Naive thymus-derived CD8-positive, alpha-beta T cell (primary cell): ENCODE data around the gene TOMM20. TPM values are rescaled to one million over a fixed set of nuclear protein-coding genes. Genes with fewer than 3 reads are reported as not detected.

Experiments used
- ATAC-seq, 2 donors: fragments of 150-1000 bp; cut with Tn5 transposase in 1 of 2; sonication (Bioruptor Pico), chemical (Tn5 transposase) in 1 of 2; 1 replicate in 1 of 2; 2 replicates in 1 of 2; pipeline ENCODE4 v1.10.0; 2021; ENCODE audit warnings: mild to moderate bottlenecking in 2 of 2, moderate library complexity in 2 of 2
- POLR2A ChIA-PET: fragments of 350-600 bp; sonication (Branson Sonifier 250); formaldehyde crosslinking; loops from one replicate; lab custom pipeline; 2021; ENCODE audit warnings: antibody characterized with exemption; lab: Charles Lee
- DNase-seq, 10 donors: peaks; one replicate each; pipeline versions ENCODE4 v3.0.0 to v3.0.0-alpha.2; 2020 to 2022
- H3K27ac Mint-ChIP-seq, 10 donors: one replicate each; pipeline ENCODE4 v1.8.0; 2020 to 2022; ENCODE audit warnings: mild to moderate bottlenecking in 10 of 10, mixed read lengths in 10 of 10, moderate library complexity in 4 of 10, inconsistent platforms in 1 of 10
- H3K27me3 Mint-ChIP-seq, 5 donors: one replicate each; pipeline ENCODE4 v1.8.0; 2021 to 2022; ENCODE audit warnings: mixed read lengths in 5 of 5
- H3K36me3 Mint-ChIP-seq, 3 donors: one replicate each; pipeline ENCODE4 v1.8.0; 2020 to 2022; ENCODE audit warnings: mixed read lengths in 3 of 3, mild to moderate bottlenecking in 2 of 3, inconsistent platforms in 1 of 3
- H3K4me1 Mint-ChIP-seq, 4 donors: one replicate each; pipeline ENCODE4 v1.8.0; 2021 to 2022; ENCODE audit warnings: mixed read lengths in 4 of 4
- H3K4me3 Mint-ChIP-seq, 10 donors: one replicate each; pipeline ENCODE4 v1.8.0; 2020 to 2022; ENCODE audit warnings: mild to moderate bottlenecking in 10 of 10, mixed read lengths in 10 of 10, moderate library complexity in 6 of 10, inconsistent platforms in 1 of 10
- H3K9me3 Mint-ChIP-seq, 9 donors: one replicate each; pipeline ENCODE4 v1.8.0; 2020 to 2022; ENCODE audit warnings: mixed read lengths in 9 of 9, mild to moderate bottlenecking in 3 of 9, inconsistent platforms in 1 of 9, moderate library complexity in 1 of 9
- polyA plus RNA-seq, 3 donors: library from polyadenylated mRNA; unstranded; fragments of 300-500 nt; fragmentation: Illumina TruSeq; gene quantifications; one replicate each; pipeline ENCODE4 v1.2.3, GENCODE V29; 2021
- total RNA-seq, 8 experiments: library from RNA in 2 of 8; stranded (reverse) in 2 of 8; gene quantifications; one replicate each; pipeline ENCODE4 v1.2.3 and lab custom pipeline; 2021 to 2026

TOMM20 gene
- total and polyA plus RNA-seq, 5 experiments from 2014 or later = 56.6 to 111 (median 67.0) TPM

- DNase-seq (no peak), ATAC-seq (no peak)
- Mint-ChIP-seq H3K36me3 (no peaks in the 10 kb centered on the region), H3K4me3 (no peak overlapping the region), H3K4me1 (peaks cover 3 to 10% (median 7%) of the 10 kb centered on the region in 4 donors), H3K27ac (peak overlapping the region in 3 of 10 donors; percentile 3 to 74 (median 48)), H3K9me3 (no peaks in the 10 kb centered on the region), H3K27me3 (peaks cover 0 to 2% (median 0%) of the 10 kb centered on the region in 5 donors)
- POLR2A ChIA-PET = no interaction called here
Observed at GRCh38 chr1:235068158-235069121, 60.2 kb downstream of the TOMM20 start.

DNA sequence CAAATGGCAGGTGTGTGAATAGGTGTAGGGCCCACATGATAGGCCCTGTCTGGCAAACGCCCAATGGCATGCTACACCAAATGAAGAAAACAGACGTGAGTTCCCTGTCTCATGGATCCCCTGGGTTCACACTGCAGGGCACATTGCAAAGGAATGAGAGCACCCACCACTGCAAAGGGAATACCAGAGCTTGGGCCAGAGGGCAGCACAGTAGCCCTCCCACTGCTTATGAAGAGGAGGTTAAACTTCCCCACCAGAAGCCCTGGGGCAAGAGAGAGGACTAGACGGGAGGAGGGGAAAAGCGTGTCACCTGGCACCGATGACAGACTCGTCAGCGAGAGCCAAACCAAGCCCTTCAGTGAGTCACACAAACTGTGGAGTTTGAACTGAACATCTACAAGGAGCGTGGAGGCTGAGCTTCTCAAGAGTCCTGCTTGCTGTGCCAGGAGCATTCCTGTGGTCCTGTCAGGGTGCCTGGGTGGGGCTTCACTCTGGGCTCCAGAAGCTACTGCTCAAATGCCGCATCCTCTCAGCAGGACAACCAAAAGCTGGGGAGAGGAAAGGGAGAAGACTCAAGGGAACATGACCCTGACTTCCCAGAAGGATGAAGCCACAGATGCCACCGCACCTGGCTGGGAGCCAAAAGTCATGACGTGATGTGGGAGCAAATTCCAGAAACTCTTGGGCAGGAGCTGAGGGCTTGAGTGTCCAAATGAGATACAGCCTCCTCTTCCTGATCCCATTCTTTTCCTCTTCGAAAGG lies 61.1 kb downstream of the TOMM20 start:
- Mint-ChIP-seq H3K4me1 (peaks cover 9 to 16% (median 12%) of the 10 kb centered on the region in 4 donors), H3K9me3 (no peaks in the 10 kb centered on the region), H3K4me3 (no peak overlapping the region), H3K27ac (peak overlapping the region in 3 of 10 donors; percentile 41 to 74 (median 56)), H3K36me3 (no peaks in the 10 kb centered on the region), H3K27me3 (no peaks in the 10 kb centered on the region)
- DNase-seq = no peak
- ATAC-seq = no peak
- POLR2A ChIA-PET = no interaction called here

GRCh38 chr1:235063068-235063765 lies 65.4 kb downstream of the TOMM20 start:
- POLR2A ChIA-PET = interaction anchor here (0.7 kb wide), 1 partner anchor 112 kb away, joined by 4 read pairs; no protein-coding TSS in a partner anchor
- H3K27me3 Mint-ChIP-seq = no peaks in the 10 kb centered on the region
- peak overlapping the region in 3 of 10 donors; percentile 17 to 43 (median 41) for H3K27ac Mint-ChIP-seq
- no peaks in the 10 kb centered on the region for H3K9me3 Mint-ChIP-seq
- DNase-seq = no peak
- peak in 1 of 2 donors; percentile 20 for ATAC-seq
- peaks cover 6 to 17% (median 14%) of the 10 kb centered on the region in 4 donors for H3K4me1 Mint-ChIP-seq
- peak overlapping the region in 3 of 10 donors; percentile 21 to 25 (median 22) for H3K4me3 Mint-ChIP-seq
- H3K36me3 Mint-ChIP-seq = no peaks in the 10 kb centered on the region

DNA sequence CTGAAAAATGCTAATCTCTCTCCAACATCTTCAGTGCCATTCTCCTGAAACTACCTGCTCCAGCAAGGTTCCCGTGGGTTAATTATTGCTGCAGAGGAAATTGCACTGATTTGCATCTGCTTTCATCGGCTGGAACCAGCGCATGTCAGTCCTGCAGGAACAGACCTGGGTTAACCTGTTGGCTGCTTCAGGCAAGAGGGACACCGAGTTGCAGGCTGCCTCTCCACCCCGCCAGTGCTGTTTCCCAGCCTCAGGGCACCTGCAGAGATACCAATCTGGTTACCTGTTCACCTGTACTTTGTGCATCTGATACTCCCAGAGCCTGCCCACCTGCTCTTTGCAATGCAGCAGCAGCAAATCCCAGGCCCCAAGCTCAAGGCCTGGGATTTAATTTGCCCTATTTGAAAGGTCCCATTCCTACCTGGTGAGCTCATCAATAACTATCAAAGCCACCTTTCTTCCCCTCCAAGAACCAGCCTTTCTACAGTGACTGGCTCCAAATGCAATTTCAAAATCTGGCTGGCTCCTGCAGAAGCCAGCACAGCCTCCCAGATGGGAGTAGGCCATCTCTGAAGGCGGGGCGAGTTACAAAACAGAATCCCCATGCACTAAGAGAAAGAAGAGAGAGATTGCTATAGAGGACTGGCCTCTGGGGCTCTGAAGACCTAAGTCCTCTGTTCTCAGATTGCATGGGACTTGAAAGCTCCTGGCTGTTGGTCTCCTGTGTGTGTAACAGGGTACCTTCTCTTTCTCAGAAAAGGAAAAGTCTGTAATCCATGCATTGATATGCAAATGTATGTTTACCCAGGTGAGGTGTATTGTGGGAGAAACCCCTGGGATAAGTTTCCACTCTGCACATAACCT lies 67.8 kb downstream of the TOMM20 start:
- ATAC-seq (no peak), DNase-seq (no peak)
- H3K9me3 Mint-ChIP-seq = no peaks in the 10 kb centered on the region
- no peak overlapping the region for H3K27ac Mint-ChIP-seq
- H3K27me3 Mint-ChIP-seq = no peaks in the 10 kb centered on the region
- POLR2A ChIA-PET = no interaction called here
- H3K36me3 Mint-ChIP-seq = no peaks in the 10 kb centered on the region
- peaks cover 6 to 15% (median 14%) of the 10 kb centered on the region in 4 donors for H3K4me1 Mint-ChIP-seq
- no peak overlapping the region for H3K4me3 Mint-ChIP-seq

Other genes with a start within 250 kb of the TOMM20 start
- gene RBM34, start 32.4 kb upstream of the TOMM20 start, total RNA-seq = 100 to 1,000 TPM; 145 to 164 TPM
- 10 to 100 TPM; 66.1 to 92.1 (median 70.4) TPM for gene RBM34, start 32.4 kb upstream of the TOMM20 start, polyA plus RNA-seq
- 100 to 1,000 TPM in 1 of 2 experiments, 10 to 100 TPM in 1; 92.2 to 105 TPM for gene ARID4B, start 199.3 kb upstream of the TOMM20 start, total RNA-seq
- 10 to 100 TPM; 37.4 to 58.0 (median 52.8) TPM for gene ARID4B, start 199.3 kb upstream of the TOMM20 start, polyA plus RNA-seq
- 10 to 100 TPM; 55.1 to 55.3 TPM for gene GGPS1, start 199.7 kb upstream of the TOMM20 start, total RNA-seq
- 10 to 100 TPM; 43.7 to 69.4 (median 57.3) TPM for gene GGPS1, start 199.7 kb upstream of the TOMM20 start, polyA plus RNA-seq
- 10 to 100 TPM; 21.9 to 29.5 TPM for gene TBCE, start 238.6 kb upstream of the TOMM20 start, total RNA-seq
- gene TBCE, start 238.6 kb upstream of the TOMM20 start, polyA plus RNA-seq = 10 to 100 TPM; 11.9 to 14.6 (median 12.6) TPM